Endothelial cell of umbilical vein (primary cell): ENCODE results near the gene RTN4RL1. TPM values are rescaled to one million over a fixed set of nuclear protein-coding genes. Genes with fewer than 3 reads are reported as not detected.

ENCODE experiments used
- BruUV-seq: library from RNA; stranded (reverse); fragments of 400-500 nt; replicated peaks from 2 replicates; lab custom pipeline; 2021; lab: Mats Ljungman, UMichigan
- CTCF ChIA-PET: fragments of 300-600, 350-600 bp; sonication (Branson Sonifier 250); formaldehyde crosslinking; loops from one replicate; lab custom pipeline; 2021; ENCODE audit warnings: antibody characterized with exemption, inconsistent platforms; lab: Charles Lee
- POLR2A ChIA-PET: fragments of 300-600, 350-600 bp; sonication (Branson Sonifier 250); formaldehyde crosslinking; loops from one replicate; lab custom pipeline; 2021; ENCODE audit warnings: antibody characterized with exemption, inconsistent platforms; lab: Charles Lee
- DNase-seq: peaks from one replicate; pipeline ENCODE4 v3.0.0-alpha.2; 2011; ENCODE audit warnings: low read depth, low spot score
- FAIRE-seq: peaks from 2 replicates; lab custom pipeline; 2011; peaks lifted over from hg19 to GRCh38; lab: Jason Lieb, UNC
- H2AFZ ChIP-seq: 2 replicates; pipeline ENCODE4 v1.6.0; 2012; ENCODE audit warnings: low read depth, low read length, control low read depth, inconsistent platforms
- H3K27ac ChIP-seq: 2 replicates; pipeline ENCODE4 v1.5.1; 2011; ENCODE audit warnings: low read depth, mild to moderate bottlenecking, control low read depth, low read length, moderate library complexity; ENCODE audit not compliant: insufficient read depth
- H3K27me3 ChIP-seq, 2 experiments: 2 replicates each; pipeline versions ENCODE4 v1.6.0 to v1.6.1; 2011; ENCODE audit warnings: low read length in 2 of 2, mixed read lengths in 1 of 2; ENCODE audit not compliant: control insufficient read depth in 2 of 2, insufficient read depth in 2 of 2
- H3K36me3 ChIP-seq, 2 experiments: 2 replicates in 1 of 2; 3 replicates in 1 of 2; pipeline ENCODE4 v1.5.1; 2011; ENCODE audit warnings: low read length in 2 of 2, mild to moderate bottlenecking in 1 of 2, moderate library complexity in 1 of 2; ENCODE audit not compliant: control insufficient read depth in 2 of 2, insufficient read depth in 2 of 2; ENCODE audit errors: extremely low read depth in 1 of 2
- H3K4me1 ChIP-seq: 3 replicates; pipeline ENCODE4 v1.5.1; 2011; ENCODE audit warnings: mild to moderate bottlenecking, low read length; ENCODE audit not compliant: control insufficient read depth, insufficient read depth; ENCODE audit errors: extremely low read depth
- H3K4me2 ChIP-seq: 2 replicates; pipeline ENCODE4 v1.6.1; 2011; ENCODE audit warnings: low read length, control low read depth, mixed read lengths; ENCODE audit not compliant: insufficient read depth
- H3K4me3 ChIP-seq, 3 experiments: fragments of 200-600 bp in 1 of 3; sonication (generic), shearing (Covaris generic) in 1 of 3; replicated peaks in 1 of 3; 2 replicates each; pipeline ENCODE4 v1.5.1; 2011 to 2016; ENCODE audit warnings: control low read depth in 3 of 3, low read length in 3 of 3, mild to moderate bottlenecking in 2 of 3, inconsistent platforms in 1 of 3, low read depth in 1 of 3, moderate library complexity in 1 of 3; ENCODE audit not compliant: insufficient read depth in 1 of 3
- H3K79me2 ChIP-seq: 2 replicates; pipeline ENCODE4 v1.6.0; 2012; ENCODE audit warnings: low read length, inconsistent platforms; ENCODE audit not compliant: control insufficient read depth, insufficient read depth
- H3K9ac ChIP-seq: replicated peaks from 2 replicates; pipeline ENCODE3; 2011; ENCODE audit warnings: low read length, control low read depth; ENCODE audit not compliant: insufficient read depth; ENCODE audit errors: extremely low read depth
- H3K9me1 ChIP-seq: replicated peaks from 3 replicates; pipeline ENCODE4 v1.6.0; 2011; ENCODE audit warnings: mild to moderate bottlenecking, low read length; ENCODE audit not compliant: control insufficient read depth, insufficient read depth; ENCODE audit errors: extremely low read depth
- H3K9me3 ChIP-seq: replicated peaks from 2 replicates; pipeline ENCODE4 v1.5.1; 2012; ENCODE audit warnings: low read length, inconsistent platforms; ENCODE audit not compliant: control insufficient read depth, insufficient read depth
- H4K20me1 ChIP-seq: replicated peaks from 2 replicates; pipeline ENCODE3; 2011; ENCODE audit warnings: mild to moderate bottlenecking, low read length; ENCODE audit not compliant: control insufficient read depth, insufficient read depth; ENCODE audit errors: extremely low read depth
- CTCF ChIP-seq, 2 donors: IDR thresholded peaks; 1 replicate in 1 of 2; 2 replicates in 1 of 2; pipeline ENCODE4 v1.5.1; 2011; ENCODE audit warnings: low read length in 2 of 2, mild to moderate bottlenecking in 2 of 2, moderate library complexity in 2 of 2, control low read depth in 1 of 2, inconsistent platforms in 1 of 2, low read depth in 1 of 2; ENCODE audit not compliant: insufficient read depth in 1 of 2; ENCODE audit errors: extremely low read depth in 1 of 2
- EZH2 ChIP-seq: IDR thresholded peaks from 2 replicates; pipeline ENCODE4 v1.6.1; 2012; ENCODE audit warnings: borderline replicate concordance, low read depth, mild to moderate bottlenecking, moderate library complexity, low read length, inconsistent platforms; ENCODE audit not compliant: severe bottlenecking
- FOS ChIP-seq: IDR thresholded peaks from 2 replicates; pipeline ENCODE4 v1.6.1; 2011; ENCODE audit warnings: mild to moderate bottlenecking, low read length, moderate library complexity, borderline replicate concordance; ENCODE audit not compliant: insufficient read depth
- GATA2 ChIP-seq: IDR thresholded peaks from 2 replicates; pipeline ENCODE4 v1.7.0; 2011; ENCODE audit warnings: low read depth, mild to moderate bottlenecking, moderate library complexity, mixed read lengths, low read length; ENCODE audit not compliant: insufficient read length, insufficient read depth
- JUN ChIP-seq: IDR thresholded peaks from 2 replicates; pipeline ENCODE4 v1.6.1; 2011; ENCODE audit warnings: borderline replicate concordance, low read depth; ENCODE audit not compliant: insufficient read length, insufficient read depth
- MAX ChIP-seq: IDR thresholded peaks from 2 replicates; pipeline ENCODE4 v1.6.1; 2011; ENCODE audit not compliant: insufficient read depth, insufficient read length
- MYC ChIP-seq: IDR thresholded peaks from one replicate; pipeline ENCODE4 v1.6.1; 2011; ENCODE audit warnings: mild to moderate bottlenecking, low read depth, low read length
- POLR2A ChIP-seq: IDR thresholded peaks from 2 replicates; pipeline ENCODE4 v1.6.1; 2012; ENCODE audit warnings: low read depth, mild to moderate bottlenecking, control low read depth, low read length
- POLR2AphosphoS5 ChIP-seq: IDR thresholded peaks from 2 replicates; pipeline ENCODE4 v1.6.1; 2012; ENCODE audit warnings: low read depth, mild to moderate bottlenecking, control low read depth, low read length, moderate library complexity; ENCODE audit not compliant: insufficient read depth
- dilution Hi-C: fragments of 300-500 bp; cut with MboI; formaldehyde crosslinking; loops from one replicate; pipeline ENCODE4 v1.15.0; 2019; ENCODE audit warnings: low sequenced_read_pairs; ENCODE audit not compliant: extremely low pct_ligation_motif_present
- intact Hi-C: fragments of 100-400 bp; cut with micrococcal nuclease; formaldehyde crosslinking; loops from one replicate; pipeline ENCODE4 v1.10.0; 2022
- polyA plus RNA-seq, 4 experiments: library from polyadenylated mRNA; depleted of rRNA in 3 of 4; stranded (reverse) in 3 of 4; unstranded in 1 of 4; fragments of >200 nt; gene quantifications; 2 replicates each; pipeline versions ENCODE4 v1.2.1 to v1.2.3, GENCODE V29; 2011 to 2012; ENCODE audit warnings: missing spikeins in 1 of 4
- total RNA-seq: library from RNA; stranded (reverse); gene quantifications from 2 replicates; pipeline ENCODE4 v1.2.3, GENCODE V29; 2021

RTN4RL1 gene
- total and polyA plus RNA-seq, 2 donors (not counting 3 experiments of a cell fraction or from before 2014, with no cell fraction given), result 0.04 TPM; not detected in 1

- FAIRE-seq (no peak), DNase-seq (no peak)
- no TSS peak for BruUV-seq
- Histone ChIP-seq H3K9ac (no peak overlapping the region), H4K20me1 (no peaks in the 10 kb centered on the region), H3K4me2 (no peak overlapping the region), H3K27me3 (no peaks in the 10 kb centered on the region), H3K79me2 (peaks cover 8% of the 10 kb centered on the region), H3K4me3 (no peak overlapping the region), H3K36me3 (peaks cover 0 to 13% of the 10 kb centered on the region in 2 experiments), H3K9me1 (no peaks in the 10 kb centered on the region), H2AFZ (no peak overlapping the region), H3K9me3 (no peaks in the 10 kb centered on the region), H3K4me1 (peaks cover 49% of the 10 kb centered on the region), H3K27ac (no peak overlapping the region)
- no peak for TF ChIP-seq MAX
- TF ChIP-seq POLR2AphosphoS5, result no peak
- no peak for TF ChIP-seq EZH2
- TF ChIP-seq FOS, result no peak
- TF ChIP-seq JUN, result no peak
- no peak for TF ChIP-seq POLR2A
- TF ChIP-seq GATA2, result no peak
- TF ChIP-seq CTCF (IDR thresholded peaks at IDR 0.05; ENCODE audit: extremely low read depth in 1 of 2, insufficient read depth in 1 of 2, low read depth in 1 of 2, low read length in 2 of 2), result no peak
- no peak for TF ChIP-seq MYC
- dilution Hi-C loops, result no loop called here
- ChIA-PET CTCF (interaction anchor here (0.9 to 17.2 kb wide), 5 partner anchors 9 to 189 kb away, joined by 3 to 455 read pairs (median 5); partner anchors contain the start of gene HIC1), POLR2A (no interaction called here)
- intact Hi-C loops, result no loop called here
These were observed 39.0 kb upstream of the RTN4RL1 start for GRCh38 chr17:2064147-2064489.
